Amygdala (tissue), 56 donors: ENCODE measurements around the gene NARF.
A peak's percentile ranks its signal among the peaks of the same experiment; 100 is the strongest.
"Not testable (repeated sequence)": the region's sequence is repeated elsewhere in the genome, so short reads cannot be mapped to it uniquely, and the experiment has no call there.

Experiments used
- DNase-seq, 56 donors: peaks; one replicate each; lab custom pipeline; 2025; lab: John Stamatoyannopoulos, UW

NARF gene

GRCh38 chr17:82494236-82495055, 35.9 kb downstream of the NARF start:
- DNase-seq, result peak; percentile 36 to 94 (median 82)

GRCh38 chr17:82495844-82496528, 37.4 kb downstream of the NARF start:
- no peak for DNase-seq

- DNase-seq, result peak; percentile 36 to 98 (median 90)
These were observed 38.2 kb downstream of the NARF start for GRCh38 chr17:82496529-82497434.

GRCh38 chr17:82497483-82498405, 39.2 kb downstream of the NARF start:
- DNase-seq, result peak in 23 of 56 donors; percentile 5 to 74 (median 53)

GRCh38 chr17:82502207-82502606, 43.7 kb downstream of the NARF start:
- no peak for DNase-seq

- no peak for DNase-seq
These were observed 44.7 kb downstream of the NARF start for GRCh38 chr17:82503094-82503727.

- no peak for DNase-seq
These were observed 45.3 kb downstream of the NARF start for GRCh38 chr17:82503728-82504308.

GRCh38 chr17:82505296-82505695, 46.8 kb downstream of the NARF start:
- DNase-seq, result no peak

GRCh38 chr17:82506402-82506801, 47.9 kb downstream of the NARF start:
- DNase-seq, result not testable (repeated sequence)

GRCh38 chr17:82507631-82508175, 49.2 kb downstream of the NARF start:
- DNase-seq, result no peak

GRCh38 chr17:82511642-82512041, 53.1 kb downstream of the NARF start:
- DNase-seq, result not testable (repeated sequence)

- DNase-seq, result not testable (repeated sequence)
These were observed 55.3 kb downstream of the NARF start for GRCh38 chr17:82513864-82514263.

- DNase-seq, result no peak
These were observed 58.8 kb downstream of the NARF start for GRCh38 chr17:82517230-82517865.

GRCh38 chr17:82518826-82519810, 60.6 kb downstream of the NARF start, which contains the start of gene FOXK2:
TSS of gene FOXK2 (plus strand) at chr17:82519732. CDS start at chr17:82519889, 157 bp downstream.
- DNase-seq, result peak in 55 of 56 donors; percentile 37 to 94 (median 84)

GRCh38 chr17:82519971-82520903, 61.7 kb downstream of the NARF start:
- peak in 10 of 56 donors; percentile 12 to 52 (median 22) for DNase-seq
